H1 (cell line): ENCODE results near the gene TXNDC11. TPM values are rescaled to one million over a fixed set of nuclear protein-coding genes. Genes with fewer than 3 reads are reported as not detected.

ENCODE experiments used
- CEBPB ChIP-seq: IDR thresholded peaks from 2 replicates; pipeline ENCODE4 v1.6.1; 2012; ENCODE audit warnings: low read depth, low read length
- CHD7 ChIP-seq: fragments of 300-600 bp; sonication (generic); IDR thresholded peaks from 2 replicates; pipeline ENCODE4 v1.7.1; 2012; ENCODE audit warnings: low read length, moderate library complexity, mild to moderate bottlenecking, inconsistent platforms; ENCODE audit not compliant: insufficient replicate concordance
- EGR1 ChIP-seq: IDR thresholded peaks from 2 replicates; pipeline ENCODE4 v1.6.1; 2011; ENCODE audit warnings: low read depth, low read length, borderline replicate concordance
- GABPA ChIP-seq: IDR thresholded peaks from 2 replicates; pipeline ENCODE4 v1.6.1; 2011; ENCODE audit warnings: mild to moderate bottlenecking, low read length, moderate library complexity, borderline replicate concordance; ENCODE audit not compliant: insufficient read depth
- NANOG ChIP-seq: IDR thresholded peaks from 2 replicates; pipeline ENCODE4 v1.6.1; 2011; ENCODE audit warnings: low read length, low read depth, mild to moderate bottlenecking, inconsistent platforms; ENCODE audit not compliant: insufficient read depth, poor library complexity, severe bottlenecking
- POLR2A ChIP-seq, 2 experiments: IDR thresholded peaks; 1 replicate in 1 of 2; 2 replicates in 1 of 2; pipeline ENCODE4 v1.6.1; 2011; ENCODE audit warnings: low read depth in 2 of 2, low read length in 2 of 2, mild to moderate bottlenecking in 2 of 2; ENCODE audit errors: control extremely low read depth in 1 of 2
- RFX5 ChIP-seq: IDR thresholded peaks from 2 replicates; pipeline ENCODE4 v1.6.1; 2011; ENCODE audit warnings: low read depth, low read length, improper control_type of control experiment, borderline replicate concordance
- RXRA ChIP-seq: IDR thresholded peaks from 2 replicates; pipeline ENCODE4 v1.6.1; 2011; ENCODE audit warnings: low read depth, mild to moderate bottlenecking, low read length, moderate library complexity; ENCODE audit not compliant: insufficient read depth
- TBP ChIP-seq: IDR thresholded peaks from 2 replicates; pipeline ENCODE4 v1.6.1; 2011; ENCODE audit warnings: low read depth, low read length, improper control_type of control experiment
- polyA plus RNA-seq, 7 experiments: library from polyadenylated mRNA; depleted of rRNA in 3 of 7; stranded (reverse) in 5 of 7; unstranded in 2 of 7; fragments of >200 nt in 5 of 7; fragments of 200-250 nt in 2 of 7; gene quantifications; 1 replicate in 5 of 7; 2 replicates in 1 of 7; 4 replicates in 1 of 7; pipeline versions ENCODE4 v1.2.1 to v1.2.3, GENCODE V29; 2011 to 2013; ENCODE audit warnings: missing spikeins in 2 of 7, mixed read lengths in 2 of 7
- total RNA-seq: library from RNA; stranded (reverse); fragmentation: NEBNext Ultra II Directional; extraction: Animal tissue kit (Norgen Biotek cat#: 25700); gene quantifications from 2 replicates; pipeline ENCODE4 v1.2.1, GENCODE V29; 2021

Gene TXNDC11
- total and polyA plus RNA-seq, 2 of the 8 experiments (the other 6 are each of a cell fraction or from before 2014, with no cell fraction given): 13.5 to 13.8 TPM

GRCh38 chr16:11689031-11689840, 53.4 kb downstream of the TXNDC11 start (continued):
- no peak for TF ChIP-seq CHD7
- no peak for TF ChIP-seq TBP
- TF ChIP-seq RFX5: no peak
- TF ChIP-seq POLR2A (IDR thresholded peaks at IDR 0.05; ENCODE audit: control extremely low read depth in 1 of 2, low read depth in 2 of 2, low read length in 2 of 2): no peak
- TF ChIP-seq CEBPB: no peak
- no peak for TF ChIP-seq EGR1
- TF ChIP-seq GABPA: no peak
- TF ChIP-seq RXRA: no peak
- no peak for TF ChIP-seq NANOG
